Transverse colon (tissue), 3 donors: ENCODE measurements around the gene RIPK3.

Experiments
- POLR2A ChIP-seq: fragments of 450-650 bp; IDR thresholded peaks from one replicate; pipeline ENCODE4 v1.6.1; 2016; ENCODE audit warnings: antibody characterized with exemption, mild to moderate bottlenecking, moderate library complexity
- TF ChIP-seq, protein P1 (sequence below), 5 experiments: fragments of 200-600 bp in 3 of 5; fragments of 450-650 bp in 2 of 5; sonication (generic) in 3 of 5; IDR thresholded peaks; 1 replicate in 2 of 5; 2 replicates in 3 of 5; pipeline ENCODE4 v1.5.1; 2016 to 2017; ENCODE audit warnings: antibody characterized with exemption in 5 of 5, inconsistent platforms in 3 of 5, mild to moderate bottlenecking in 2 of 5, moderate library complexity in 1 of 5

DNA sequence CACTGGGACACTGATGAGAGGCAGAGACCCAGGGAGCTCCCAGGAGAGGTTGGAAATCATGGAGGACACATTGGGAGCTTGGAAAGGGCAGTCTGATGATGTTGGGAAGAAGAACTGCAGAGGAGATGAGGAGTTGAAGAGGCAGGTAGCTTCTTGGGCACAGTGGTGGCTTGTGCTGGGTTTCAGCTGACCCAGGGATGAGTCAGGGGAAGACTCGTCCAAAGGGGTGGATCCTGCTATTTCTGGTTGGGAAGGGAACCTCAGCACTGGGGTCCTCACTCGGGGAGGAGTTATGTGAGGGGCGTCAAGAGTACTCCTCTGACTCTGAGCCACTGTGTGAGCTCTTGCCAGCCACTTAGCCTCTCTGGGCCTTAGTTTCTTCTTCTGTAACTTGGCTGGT lies 16.4 kb downstream of the RIPK3 start:
- TF ChIP-seq POLR2A = no peak
- TF ChIP-seq, protein P1, sequence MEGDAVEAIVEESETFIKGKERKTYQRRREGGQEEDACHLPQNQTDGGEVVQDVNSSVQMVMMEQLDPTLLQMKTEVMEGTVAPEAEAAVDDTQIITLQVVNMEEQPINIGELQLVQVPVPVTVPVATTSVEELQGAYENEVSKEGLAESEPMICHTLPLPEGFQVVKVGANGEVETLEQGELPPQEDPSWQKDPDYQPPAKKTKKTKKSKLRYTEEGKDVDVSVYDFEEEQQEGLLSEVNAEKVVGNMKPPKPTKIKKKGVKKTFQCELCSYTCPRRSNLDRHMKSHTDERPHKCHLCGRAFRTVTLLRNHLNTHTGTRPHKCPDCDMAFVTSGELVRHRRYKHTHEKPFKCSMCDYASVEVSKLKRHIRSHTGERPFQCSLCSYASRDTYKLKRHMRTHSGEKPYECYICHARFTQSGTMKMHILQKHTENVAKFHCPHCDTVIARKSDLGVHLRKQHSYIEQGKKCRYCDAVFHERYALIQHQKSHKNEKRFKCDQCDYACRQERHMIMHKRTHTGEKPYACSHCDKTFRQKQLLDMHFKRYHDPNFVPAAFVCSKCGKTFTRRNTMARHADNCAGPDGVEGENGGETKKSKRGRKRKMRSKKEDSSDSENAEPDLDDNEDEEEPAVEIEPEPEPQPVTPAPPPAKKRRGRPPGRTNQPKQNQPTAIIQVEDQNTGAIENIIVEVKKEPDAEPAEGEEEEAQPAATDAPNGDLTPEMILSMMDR (IDR thresholded peaks at IDR 0.05) = no peak
